ENCODE data around the gene ALOX15B.
"Not testable (repeated sequence)": the region's sequence is repeated elsewhere in the genome, so short reads cannot be mapped to it uniquely, and the experiment has no call there.

Gene ALOX15B

DNA sequence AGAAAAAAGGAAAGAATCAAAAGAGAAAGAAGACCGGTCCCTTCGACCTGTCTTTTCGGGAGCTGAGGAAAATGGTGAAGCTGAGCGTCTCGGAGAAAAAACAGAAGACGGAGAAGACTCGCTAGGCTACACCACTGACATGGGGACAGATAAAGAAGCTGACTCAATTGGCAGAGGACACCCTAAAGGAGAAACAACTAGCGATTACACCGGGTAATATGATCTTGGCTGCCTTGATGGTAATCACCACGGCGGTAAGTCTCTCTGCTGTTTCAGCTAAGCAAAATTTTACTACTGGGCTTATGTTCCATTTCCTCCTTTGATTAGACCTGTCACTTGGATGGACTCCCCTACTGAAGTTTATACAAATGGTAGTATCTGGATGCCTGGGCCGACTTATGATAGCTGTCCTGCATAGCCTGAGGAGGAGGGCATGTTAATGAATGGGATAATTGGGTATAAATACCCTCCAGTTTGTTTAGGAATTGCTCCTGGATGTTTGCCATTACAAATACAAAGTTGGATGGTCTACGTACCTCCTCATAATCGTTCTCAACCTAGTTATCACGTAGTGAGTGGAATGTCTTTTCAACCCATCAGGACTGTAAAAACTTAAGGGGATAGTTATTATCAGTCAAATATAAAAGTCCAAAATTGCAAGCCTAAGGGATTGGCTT lies 24.1 kb downstream of the ALOX15B start:
- no peak for DNase-seq (ENCODE audit: low read depth)

GRCh38 chr17:8063761-8064534 lies 25.1 kb downstream of the ALOX15B start:
- no peak for DNase-seq (ENCODE audit: low read depth)

GRCh38 chr17:8064561-8065019 lies 25.7 kb downstream of the ALOX15B start:
- DNase-seq (ENCODE audit: low read depth), result no peak

DNA sequence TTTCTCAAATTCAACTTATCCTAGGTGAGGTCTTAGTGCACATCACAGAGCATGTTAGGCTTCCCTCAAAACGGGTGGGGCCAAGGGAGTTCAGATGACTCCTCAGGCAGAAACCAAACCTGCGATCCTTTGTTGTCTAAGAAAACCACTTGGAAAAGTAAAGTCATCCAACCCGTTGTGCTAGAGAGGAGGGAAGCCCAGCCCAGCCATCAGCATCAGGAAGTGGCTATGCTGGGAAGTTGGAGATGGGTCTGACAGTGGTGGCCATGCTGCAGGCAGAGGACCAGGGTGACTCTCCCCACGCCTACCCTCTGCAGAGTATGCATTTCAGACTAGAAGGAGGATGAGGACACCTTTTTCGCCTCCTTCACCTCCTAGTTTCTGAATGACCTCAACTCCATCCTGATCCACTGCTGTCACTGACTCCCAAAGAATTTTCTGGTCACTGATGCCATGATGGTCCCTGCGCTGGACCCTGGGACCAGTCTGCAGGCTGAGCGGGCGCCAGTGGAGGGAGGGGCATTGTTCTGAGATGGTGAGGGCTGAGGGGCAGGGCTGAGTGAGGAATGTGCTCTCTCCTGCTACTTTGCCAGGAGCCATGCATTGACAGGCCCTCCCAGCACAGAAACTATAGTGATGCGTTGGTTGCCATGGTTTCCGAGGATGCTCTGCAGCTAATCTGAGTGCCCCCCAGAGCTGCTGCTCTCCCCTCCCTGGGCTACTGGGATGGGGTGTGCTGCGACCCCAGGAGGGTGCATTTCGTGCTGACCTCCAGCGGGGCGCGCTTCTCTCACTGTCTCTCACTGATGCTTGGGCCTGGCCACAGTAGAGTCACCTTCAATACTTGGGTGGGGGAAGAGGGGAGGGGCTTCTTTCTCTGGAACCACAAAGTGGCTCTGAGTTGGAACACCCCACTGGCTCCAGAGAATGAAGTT lies 28.2 kb downstream of the ALOX15B start:
- DNase-seq (ENCODE audit: low read depth), result no peak

DNA sequence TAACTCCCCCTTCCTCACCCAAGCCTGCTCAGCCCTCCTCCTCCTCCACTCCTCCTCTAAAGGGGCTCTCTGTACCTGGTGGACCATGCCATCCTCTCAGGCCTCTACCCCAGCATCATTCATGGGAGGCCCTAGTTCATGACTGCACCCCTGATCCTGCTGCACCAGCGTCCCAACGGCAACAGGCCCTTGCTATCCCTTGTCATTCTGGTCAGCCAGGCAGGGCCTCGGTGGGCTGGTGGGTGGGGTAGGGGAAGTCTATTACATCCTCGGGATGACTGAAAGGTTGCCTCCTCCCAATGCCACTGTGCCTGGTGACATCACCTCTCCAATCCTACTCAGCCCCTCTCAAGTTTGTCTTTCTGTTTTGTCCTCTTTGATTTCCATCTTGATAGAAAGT lies 28.9 kb downstream of the ALOX15B start:
- no peak for DNase-seq (ENCODE audit: low read depth)

DNA sequence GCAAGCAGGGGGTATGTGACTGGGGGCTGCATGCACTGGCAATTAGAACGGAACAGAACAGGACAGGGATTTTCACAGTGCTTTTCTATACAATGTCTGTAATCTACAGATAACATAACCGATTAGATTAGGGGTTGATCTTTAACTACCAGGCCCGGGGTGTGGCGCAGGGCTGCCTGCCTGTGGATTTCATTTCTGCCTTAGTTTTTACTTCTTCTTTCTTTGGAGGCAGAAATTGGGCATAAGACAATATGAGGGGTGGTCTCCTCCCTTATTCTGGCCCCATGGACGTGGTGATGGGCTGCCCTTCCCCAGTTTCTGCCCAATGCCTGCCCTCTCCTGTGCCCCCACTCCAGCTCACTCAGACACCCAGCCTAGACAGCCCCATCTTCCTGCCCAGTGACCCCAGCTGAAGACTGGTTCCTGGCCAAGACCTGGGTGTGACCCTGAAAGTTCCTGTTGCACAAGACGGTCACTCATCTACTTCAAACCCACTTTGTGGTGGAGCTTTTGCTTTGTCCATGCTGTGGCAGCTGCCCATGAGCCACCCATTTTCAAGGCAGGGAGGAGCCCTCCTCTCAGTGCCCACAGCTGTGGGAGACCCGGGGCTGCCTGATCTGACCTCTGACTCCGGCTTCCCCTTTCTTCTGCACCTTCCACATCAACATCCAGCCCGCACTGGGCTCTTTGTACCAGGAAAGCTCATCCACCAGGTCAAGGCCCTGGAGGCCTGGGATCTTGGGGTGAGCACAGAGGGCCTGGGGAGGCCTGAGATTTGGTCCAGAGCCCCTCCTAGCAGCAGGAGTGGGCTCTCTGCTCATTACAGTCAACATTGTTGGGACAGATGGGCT lies 30.1 kb downstream of the ALOX15B start:
- no peak for DNase-seq (ENCODE audit: low read depth)

GRCh38 chr17:8069587-8069860 lies 30.7 kb downstream of the ALOX15B start:
- DNase-seq (ENCODE audit: low read depth), result no peak

GRCh38 chr17:8071496-8071895 lies 32.6 kb downstream of the ALOX15B start:
- no peak for DNase-seq (ENCODE audit: low read depth)

GRCh38 chr17:8072341-8072728 lies 33.5 kb downstream of the ALOX15B start:
- DNase-seq (ENCODE audit: low read depth), result no peak

DNA sequence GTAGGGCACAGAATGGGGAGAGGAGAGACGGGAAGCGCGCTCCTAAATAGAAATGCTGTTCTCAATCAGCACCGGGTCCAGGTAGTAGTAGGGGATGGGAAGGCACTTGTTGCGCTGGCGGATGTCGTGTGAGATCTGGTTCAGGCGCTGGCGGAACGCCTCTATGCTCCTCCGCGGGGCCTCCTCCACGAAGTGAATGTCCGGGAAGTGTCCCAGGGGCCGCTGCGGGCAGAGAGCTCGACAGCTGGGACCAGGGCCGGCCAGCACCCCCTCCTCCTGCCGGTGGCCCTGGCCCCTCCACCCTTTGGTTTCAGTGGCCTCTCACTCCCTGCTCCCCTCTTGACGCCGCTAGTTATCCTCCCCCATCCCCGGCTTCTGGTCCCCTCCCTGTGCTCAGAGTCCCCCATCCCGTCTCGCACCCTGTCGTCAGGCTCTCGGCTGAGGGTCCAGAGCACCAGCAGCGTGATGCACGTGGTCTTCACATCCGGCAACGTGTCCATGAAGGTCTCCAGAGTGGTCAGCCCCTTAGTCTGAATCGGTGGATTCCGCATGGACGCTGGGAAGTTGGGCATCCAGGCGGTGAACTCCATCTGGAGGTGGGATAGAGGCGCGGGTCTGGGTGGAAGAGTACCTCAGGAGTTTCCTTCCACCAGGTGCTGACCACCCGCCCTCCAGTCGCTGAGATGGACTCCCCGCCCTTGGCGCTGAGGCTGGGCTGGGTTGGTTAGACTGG lies 34.0 kb downstream of the ALOX15B start:
- DNase-seq (ENCODE audit: low read depth), result no peak

- DNase-seq (ENCODE audit: low read depth), result peak; percentile 77
Observed at GRCh38 chr17:8073627-8074484, 35.0 kb downstream of the ALOX15B start.

DNA sequence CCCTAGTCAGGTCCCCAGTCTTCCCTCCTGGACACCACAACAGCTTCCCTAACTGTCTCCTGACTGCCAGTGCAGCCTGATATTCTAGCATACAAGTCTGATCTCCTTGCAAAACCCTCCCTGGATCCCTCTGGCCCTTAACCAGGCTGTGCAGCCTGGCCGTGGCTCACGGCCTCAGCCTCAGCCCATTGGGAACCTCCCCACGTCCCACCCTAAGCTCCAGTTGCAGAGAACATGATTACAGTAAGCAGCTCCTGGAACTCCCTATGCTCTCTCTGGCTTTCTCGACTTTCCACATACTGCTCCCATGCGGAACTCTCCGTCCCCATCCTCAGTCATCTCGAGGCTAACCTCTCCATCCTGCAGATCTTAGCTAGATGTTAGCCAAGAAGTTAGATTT lies 35.7 kb downstream of the ALOX15B start:
- DNase-seq (ENCODE audit: low read depth), result no peak

DNA sequence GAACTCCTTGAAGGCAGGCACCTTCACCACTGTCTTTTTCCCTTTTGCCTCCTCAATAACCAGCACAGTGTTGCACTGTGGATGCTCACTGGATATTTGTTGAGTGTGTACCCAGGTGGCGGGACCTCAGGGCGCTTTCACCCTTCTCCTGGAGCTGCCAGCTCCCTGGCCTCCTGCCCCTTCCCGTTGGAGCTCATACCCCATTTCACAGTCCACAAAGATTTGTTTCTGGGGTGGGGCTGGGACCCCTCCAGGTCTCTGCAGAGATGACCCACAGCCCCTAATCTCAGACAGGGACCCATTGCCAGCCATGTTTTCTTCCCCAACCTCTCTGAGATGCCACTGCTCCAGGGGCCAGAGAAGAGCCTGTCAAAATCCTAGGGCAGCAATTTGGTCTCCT lies 36.2 kb downstream of the ALOX15B start:
- no peak for DNase-seq (ENCODE audit: low read depth)

GRCh38 chr17:8075574-8076342 lies 36.9 kb downstream of the ALOX15B start:
- DNase-seq (ENCODE audit: low read depth), result no peak

- DNase-seq (ENCODE audit: low read depth), result no peak
Observed at GRCh38 chr17:8076502-8077266, 37.8 kb downstream of the ALOX15B start.

DNA sequence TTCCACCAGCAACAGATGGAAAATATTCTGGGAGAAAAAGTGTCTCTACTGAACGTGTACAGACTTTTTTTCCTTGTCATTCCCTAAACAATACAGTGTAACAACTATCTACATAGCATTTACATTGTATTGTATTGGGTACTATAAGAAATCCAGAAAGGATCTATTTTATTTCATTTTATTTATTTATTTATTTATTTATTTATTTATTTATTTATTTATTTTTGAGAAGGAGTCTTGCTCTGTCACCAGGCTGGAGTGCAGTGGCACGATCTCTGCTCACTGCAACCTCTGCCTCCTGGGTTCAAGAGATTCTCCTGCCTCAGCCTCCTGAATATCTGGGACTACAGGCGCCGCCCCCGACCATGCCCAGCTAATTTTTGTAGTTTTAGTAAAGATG lies 39.1 kb downstream of the ALOX15B start:
- DNase-seq (ENCODE audit: low read depth), result not testable (repeated sequence)

GRCh38 chr17:8079291-8080207 lies 40.7 kb downstream of the ALOX15B start:
- peak; percentile 75 for DNase-seq (ENCODE audit: low read depth)
